HG02610 (cell line): ENCODE results near the gene SMG6.

Source experiments
- ATAC-seq: cut with Tn5 transposase; IDR thresholded peaks from one replicate; pipeline ENCODE4 v1.9.1; 2021; ENCODE audit warnings: mild to moderate bottlenecking, moderate library complexity; ENCODE audit not compliant: unreplicated experiment

Gene SMG6

DNA sequence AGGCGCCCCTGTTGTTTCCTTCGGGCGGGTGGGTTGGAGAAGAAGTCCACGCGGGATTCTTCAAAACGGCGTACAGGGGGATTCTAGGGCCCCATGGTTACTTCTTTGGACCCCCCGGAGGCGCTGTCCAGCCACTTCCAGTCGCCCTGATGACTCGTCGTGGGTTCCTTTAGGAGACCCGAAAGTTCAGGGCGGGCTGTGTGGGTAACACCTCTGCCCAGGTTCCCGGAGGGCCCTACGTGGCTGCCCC, 249.4 kb downstream of the SMG6 start:
- no peak for ATAC-seq

DNA sequence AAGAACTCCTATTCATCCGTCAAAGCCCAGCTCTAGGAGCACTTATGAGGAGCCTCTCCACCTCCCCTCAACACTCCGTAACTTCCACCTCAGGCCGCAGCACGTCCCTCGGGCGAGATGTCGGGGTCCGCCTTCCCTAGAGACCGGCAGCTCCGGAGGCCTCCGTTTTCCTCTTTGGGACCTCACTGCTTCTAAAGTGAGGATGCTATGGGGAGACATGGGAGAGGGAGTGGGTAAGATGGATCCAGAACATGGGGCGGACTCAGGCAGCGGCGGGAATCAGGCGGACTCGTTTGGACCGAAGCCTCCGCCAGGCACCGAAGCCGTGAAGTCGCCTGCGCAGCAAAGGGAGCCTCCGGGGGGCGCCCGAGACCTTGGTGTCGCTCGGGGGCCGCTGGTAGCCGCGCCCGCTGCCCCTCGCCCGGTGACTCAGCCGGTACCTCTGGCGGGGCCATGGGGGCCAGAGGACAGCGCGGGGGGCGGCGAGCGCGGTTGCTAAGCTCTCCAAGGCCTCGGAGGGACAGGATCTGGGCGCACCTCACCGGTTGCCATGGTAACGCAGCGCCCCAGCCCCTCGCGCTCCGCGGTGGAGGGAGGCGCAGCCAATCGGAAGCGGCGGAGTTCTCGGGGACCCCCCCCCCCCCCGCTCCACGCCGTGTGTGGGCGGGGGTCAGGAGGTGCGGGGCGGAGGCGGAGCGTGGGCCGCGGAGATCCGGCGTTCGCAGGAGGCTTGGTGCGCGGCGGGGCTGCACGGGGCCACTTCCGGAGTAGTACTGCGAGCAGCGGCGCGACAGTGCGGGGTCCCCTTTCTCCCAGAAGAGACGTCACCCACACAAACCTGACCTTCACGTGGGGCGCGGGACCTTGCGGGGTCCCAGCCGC, 250.0 kb downstream of the SMG6 start:
- no peak for ATAC-seq

DNA sequence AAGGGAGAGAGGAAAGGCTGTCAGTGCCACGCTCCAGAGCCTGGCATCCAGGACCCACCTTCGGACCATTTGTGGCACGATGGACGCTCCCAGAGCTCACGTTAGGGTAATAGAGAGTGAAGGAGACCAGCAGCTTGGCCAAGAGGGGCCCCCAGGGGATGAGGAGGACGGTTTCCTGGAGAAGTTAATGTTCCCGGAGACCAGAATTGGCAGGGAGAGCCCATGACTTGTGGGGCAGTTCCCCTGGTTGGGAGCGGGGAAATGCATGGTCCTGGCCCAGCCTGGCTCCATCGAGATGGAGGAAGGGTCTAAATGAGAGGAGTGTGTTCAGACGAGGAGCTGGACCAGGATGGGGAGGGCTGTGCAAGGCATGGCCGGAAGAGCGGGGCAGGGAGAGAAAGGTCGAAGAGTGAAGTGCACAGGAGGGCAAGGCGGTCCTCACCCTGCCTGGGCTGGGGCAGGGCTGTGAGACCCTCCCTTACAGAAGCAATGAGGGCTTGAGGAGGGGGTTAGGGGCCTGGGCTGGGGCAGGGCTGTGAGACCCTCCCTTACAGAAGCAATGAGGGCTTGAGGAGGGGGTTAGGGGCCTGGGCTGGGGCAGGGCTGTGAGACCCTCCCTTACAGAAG, 251.5 kb downstream of the SMG6 start:
- ATAC-seq = no peak

DNA sequence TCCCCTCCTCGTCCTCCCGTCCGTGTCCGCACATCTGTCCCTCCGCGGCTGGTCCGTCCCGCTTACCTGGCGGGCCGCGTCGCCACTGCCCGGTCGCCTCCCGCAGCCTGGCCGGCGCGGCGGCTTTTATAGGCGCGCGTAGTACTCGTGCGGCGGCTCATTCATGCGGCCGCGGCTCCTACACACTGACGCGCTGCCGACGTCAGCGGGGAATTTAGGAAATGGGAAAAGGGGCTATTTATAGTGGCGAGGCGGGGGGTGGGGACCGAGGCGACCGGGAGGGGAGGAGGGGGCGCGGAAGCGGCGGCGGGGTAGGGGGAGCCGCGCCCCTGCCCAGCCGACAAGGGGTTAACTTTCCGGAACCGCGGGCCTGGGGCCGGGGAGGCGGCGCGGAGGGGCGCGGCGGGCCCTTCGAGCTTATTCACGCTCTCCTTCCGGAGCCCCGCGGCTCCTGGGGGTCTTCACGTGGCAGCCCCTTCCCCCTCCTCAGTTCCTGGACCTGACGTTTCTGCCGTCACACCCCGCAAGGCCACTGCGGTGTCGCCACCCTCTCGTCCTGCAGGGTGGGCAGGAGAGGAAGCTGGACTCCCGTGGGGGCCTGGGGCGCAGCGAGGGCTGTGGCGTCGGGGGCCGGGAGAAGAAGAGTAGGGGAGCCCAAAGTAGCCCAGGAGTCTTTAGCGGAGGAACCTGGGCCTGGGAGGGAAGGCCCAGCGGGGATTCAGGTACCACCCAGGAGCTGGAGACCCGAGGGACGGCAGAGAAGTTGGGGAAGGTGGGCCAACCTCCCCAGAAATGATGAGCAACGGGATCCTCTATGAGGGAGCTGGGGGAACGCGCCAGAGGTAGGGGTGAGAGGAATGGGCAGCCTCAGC, 252.3 kb downstream of the SMG6 start:
- no peak for ATAC-seq

DNA sequence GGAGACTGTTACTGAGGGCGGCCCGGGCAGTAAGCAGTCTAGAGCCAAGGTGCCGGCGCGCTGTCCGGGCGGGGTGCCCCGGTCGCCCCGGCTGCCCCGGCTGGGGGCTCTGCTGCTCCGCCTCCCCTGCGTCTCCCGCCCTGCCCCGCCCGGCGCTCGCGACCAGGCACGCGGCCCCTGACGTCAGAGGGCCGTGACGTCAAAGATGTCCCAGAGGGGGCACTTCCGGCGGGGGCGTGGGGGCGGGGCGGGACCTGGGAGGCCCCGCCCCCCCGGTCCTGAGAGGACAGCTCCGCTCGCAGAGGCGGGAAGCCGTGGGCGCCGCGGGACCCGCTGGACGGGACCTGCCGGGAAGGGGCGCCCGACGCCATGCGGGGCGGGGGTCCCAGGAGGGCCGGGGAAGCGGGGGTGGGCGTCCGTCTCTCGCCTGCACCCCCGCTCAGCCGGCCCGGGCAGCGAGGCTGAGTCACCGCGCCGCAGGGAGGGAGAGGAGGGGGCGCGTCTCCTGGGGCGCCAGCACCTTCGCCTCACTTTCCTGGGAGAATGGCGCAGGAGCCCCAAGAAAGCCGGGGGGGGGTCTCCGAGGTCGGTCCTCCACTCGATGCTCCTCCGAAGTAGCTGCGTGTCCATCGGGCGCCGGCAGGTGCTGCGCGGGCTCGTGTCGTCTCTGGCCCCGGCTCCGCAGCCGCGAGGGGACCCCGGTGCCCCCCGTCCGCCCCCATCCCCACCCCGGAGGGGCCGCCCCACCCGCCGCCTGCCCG, 253.1 kb downstream of the SMG6 start:
- peak; percentile 1 for ATAC-seq

DNA sequence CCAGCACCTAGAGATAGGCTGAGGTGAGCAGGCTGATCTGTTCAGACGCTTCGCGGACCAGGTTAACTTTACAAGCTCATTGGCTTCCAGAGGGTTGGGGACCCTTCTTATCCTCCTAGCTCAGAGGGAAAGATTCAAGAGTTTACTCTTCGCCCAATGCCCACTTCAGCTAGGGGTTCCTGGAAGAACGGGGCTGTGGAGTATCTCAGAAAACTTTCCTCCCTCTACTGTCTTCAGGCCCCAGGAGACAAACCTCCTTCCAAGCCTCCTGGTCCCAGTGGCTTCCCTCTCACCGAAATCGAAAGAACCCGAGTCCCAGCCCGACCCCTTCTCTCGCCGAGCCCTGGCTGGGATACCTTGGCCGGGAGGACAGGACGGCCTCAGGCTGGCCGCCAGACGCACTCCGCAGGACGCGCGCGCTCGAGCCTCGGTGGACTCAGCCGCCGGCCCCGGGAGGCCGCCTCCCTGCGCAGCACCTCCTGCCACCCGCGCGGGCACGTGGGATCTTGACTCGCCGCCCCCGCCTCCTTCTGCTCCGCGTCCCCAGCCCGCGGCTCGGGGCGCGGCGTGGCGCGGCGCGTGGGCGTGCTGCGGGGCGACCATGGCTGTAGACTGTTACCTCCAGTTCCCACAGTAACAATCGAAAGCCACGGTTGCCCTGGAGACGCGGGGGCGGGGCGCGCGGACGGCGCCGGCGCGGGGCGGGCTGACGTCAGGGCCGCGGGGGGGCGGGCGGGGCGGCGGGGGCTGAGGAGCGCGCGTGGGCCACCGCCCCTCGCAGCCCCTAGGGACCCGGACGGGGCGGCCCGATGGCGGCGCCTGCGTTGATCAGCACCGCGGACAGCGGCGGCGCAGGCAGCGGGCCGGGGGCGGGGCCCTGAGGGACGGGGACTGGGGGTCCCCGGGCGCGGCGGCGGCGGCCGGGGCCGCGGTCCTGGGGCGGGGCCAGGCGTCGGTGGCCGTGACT, 254.0 kb downstream of the SMG6 start:
- ATAC-seq = peak; percentile 44

DNA sequence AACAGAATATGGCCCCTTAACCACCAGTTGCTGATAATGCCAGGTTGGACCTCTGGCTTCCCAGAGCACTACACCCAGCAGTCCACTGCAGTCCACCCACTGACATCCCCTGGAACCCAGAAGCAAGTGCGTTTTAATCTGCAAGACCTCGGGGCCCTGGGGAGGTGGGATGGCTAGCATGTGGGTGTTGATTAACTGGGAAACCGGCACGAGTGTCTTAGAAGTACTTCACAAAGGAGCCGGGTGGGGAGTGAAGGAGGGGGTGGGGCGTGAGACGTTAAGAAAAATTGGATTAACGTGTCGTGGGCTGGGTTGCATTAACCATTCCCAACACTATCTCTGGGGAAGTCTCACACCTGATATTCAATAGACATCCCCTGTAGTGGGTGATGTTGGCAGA, 254.8 kb downstream of the SMG6 start:
- no peak for ATAC-seq

DNA sequence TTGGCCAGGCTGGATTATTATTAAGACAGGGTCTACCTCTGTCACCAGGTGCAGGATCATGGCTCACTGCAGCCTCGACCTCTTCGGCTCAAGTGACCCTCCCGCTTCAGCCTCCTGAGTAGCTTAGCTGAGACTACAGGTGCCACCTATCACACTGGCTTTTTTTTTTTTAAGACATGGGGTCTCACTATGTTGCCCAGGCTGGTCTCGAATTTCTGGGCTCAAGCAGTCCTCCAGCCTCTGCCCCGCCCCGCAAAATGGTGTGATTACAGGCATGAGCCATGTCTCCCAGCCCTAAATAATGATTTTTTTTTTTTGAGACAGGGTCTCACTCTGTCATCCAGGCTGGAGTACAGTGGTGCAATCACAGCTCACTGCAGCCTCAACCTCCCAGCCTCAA, 256.0 kb downstream of the SMG6 start:
- no peak for ATAC-seq

DNA sequence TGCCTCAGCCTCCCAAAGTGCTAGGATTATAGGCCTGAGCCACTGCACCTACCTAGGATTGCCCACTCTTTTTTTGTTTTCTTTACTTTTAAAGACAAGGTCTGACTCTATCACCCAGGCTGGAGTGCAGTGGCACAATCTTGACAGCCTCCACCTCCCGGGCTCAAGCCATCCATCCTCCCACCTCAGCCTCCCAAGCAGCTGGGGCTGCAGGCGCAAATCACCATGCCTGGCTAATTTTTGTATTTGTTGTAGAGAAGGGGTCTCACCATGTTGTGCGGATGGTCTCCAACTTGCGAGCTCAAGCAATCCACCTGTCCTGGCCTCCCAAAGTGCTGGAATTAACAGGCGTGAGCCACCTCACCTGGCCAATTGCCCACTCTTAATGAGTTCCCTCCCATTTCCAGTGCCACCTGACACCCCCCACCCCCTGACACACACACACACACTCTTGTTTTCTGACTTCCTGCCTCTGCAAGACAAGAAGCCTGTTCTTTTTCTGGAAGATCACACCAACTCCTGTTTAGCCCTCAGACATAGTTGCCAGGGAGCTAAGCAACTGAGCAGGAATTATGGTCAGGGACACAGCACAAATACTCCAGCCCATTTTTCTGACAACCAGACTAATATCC, 259.2 kb downstream of the SMG6 start:
- no peak for ATAC-seq

DNA sequence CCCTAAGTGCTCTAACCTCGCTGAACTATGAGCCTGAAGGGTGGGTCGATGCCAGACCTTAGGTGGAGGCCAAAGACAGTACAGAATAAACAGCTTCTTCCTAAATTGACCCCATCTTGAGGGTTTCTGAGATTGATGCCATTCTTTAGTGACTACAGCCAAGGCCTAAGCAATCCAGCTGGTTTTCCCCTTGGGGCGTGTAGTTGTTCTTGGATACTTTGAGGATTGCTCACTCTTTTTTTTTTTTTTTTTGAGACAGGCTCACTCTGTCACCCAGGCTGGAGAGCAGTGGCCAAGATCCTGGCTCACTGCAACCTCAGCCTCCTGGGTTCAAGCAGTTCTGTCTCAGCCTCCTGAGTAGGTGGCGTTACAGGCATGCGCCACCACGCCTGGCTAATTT, 259.8 kb downstream of the SMG6 start:
- no peak for ATAC-seq

DNA sequence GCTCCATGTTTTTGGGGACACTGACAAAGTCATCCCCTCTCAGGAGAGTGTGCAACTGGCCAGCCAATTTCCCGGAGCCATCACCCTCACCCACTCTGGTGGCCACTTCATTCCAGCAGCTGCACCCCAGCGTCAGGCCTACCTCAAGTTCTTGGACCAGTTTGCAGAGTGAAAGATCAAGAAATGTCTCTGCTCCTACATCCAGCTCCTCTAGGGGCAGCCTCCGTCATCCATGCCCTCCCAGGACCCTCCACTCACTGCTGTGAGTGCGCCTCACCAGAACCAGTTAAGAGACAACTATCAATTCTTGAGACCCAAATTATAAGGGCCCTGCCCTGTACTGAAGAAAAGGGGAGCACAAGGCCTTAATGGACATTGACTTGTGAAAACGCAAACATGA, 260.7 kb downstream of the SMG6 start:
- no peak for ATAC-seq

DNA sequence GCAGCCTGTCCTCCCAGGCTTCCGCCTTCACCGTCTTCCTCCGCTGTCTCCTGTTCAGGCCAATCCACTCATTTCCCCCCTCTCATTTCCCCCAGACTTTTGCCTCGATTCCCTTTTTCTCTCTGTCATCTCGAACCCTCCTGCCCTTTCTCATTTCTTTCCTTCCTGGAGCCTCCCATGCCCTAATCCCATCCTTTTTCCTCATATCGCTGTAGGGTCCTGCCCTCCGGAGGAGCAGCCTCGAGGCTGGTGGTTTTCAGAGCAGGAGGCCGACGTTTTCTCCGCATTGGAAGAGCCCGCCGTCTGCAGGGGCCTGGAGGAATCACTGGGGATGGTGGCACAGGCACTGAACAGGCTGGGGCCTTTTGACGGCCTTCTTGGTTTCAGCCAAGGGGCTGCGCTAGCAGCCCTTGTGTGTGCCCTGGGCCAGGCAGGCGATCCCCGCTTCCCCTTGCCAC, 261.2 kb downstream of the SMG6 start:
- ATAC-seq = no peak

DNA sequence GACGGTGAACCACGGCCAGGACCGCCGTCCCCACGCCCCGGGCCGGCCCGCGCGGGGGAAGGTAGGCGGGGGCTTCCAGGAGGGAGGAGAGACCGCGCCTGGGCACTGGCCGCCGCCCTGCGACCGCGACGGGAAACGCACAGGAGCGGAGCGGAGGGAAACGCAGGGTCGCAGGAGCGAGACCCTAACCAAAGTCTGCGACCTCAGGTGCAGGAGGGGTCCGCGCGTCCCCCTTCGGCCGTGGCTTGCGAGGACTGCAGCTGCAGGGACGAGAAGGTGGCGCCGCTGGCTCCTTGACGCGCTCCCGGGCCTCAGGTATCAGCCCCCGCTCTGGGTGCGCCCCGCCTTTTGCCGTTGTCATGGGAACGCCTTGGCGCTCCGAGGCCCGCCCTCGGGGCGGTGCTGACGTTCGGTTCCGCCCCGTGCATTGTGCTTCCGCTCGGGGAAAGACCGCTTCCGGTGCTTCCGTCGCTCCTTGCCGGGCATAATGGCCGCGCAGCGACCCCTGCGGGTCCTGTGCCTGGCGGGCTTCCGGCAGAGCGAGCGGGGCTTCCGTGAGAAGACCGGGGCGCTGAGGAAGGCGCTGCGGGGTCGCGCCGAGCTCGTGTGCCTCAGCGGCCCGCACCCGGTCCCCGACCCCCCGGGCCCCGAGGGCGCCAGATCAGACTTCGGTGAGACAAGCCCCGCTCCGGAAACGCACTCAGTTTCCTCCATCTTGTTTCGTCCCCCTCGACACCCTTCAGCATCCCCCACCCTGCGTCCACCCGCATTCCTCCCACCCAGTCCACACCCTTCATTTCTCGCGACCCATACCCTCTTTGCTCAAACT, 261.8 kb downstream of the SMG6 start, which contains the start of gene OVCA2:
Gene OVCA2, plus strand, starts transcription at position 462 of the 829 bp plus-strand sequence. Its CDS starts 26 bp downstream, at position 488.
- peak; percentile 87 for ATAC-seq

DNA sequence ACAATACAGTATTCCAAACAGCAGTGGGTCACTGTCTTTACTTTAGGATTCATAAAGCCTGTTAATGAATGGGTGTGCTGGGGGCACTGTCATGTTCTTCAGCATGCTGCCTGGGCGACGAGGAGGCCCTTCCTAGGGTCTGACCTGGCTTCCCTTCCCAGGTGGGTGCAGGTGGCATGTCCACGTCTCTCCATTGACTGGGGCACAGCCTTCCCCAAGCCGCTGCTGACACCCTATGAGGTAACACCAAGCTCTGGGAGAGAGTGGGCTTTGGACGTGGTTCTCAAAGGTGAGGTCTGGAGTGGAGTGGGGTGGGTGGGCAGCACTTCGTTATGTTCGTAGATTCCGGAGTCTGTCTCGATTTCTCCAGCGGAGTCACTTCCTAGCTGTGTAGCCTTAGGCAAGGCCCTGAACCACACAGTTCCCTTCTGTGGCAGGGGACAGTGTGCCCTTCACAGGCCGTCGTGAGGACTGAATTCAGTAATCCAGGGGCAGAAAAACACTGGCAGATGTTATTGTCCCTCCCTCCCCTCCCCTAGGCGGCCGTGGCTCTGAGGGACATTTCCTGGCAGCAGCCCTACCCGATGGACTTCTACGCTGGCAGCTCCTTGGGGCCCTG, 262.5 kb downstream of the SMG6 start:
- ATAC-seq = no peak

DNA sequence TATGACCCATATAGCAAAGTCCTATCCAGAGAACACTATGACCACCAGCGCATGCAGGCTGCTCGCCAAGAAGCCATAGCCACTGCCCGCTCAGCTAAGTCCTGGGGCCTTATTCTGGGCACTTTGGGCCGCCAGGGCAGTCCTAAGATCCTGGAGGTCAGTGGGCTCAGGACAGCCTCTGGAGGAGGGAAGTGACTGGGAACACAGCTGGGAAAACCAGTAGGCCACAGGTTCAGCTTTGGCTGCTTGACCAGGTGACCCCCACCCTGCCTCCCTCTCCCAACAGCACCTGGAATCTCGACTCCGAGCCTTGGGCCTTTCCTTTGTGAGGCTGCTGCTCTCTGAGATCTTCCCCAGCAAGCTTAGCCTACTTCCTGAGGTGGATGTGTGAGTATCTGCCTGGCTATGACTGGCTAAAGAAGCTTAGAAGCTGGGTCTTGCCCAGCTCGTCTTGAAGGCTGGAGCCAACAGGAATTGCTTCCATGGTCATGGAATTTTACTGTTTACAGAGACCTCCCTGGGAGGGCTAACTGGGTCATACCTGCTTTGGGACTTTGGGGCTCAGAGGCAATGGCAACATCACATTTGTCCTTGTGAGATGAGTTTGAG, 263.3 kb downstream of the SMG6 start:
- no peak for ATAC-seq

DNA sequence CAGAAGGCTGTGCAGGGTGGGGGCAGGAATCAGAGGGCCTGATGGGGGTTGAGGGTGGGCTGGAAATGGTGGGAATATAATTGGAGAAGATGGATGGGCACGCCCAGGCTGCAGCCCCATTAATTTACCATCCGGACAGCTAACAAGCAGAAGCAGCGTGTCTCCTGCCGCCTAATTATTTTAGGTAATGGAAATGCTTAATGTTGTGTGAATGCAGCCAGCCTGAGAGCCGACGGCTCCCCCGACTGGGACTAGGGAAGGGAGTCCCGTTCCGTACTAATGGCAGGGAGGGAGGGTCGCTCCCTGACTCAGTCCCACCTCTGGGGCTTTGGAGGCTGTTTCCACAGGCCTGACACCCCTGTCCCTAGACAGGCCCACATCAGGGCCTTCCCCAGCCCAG, 266.4 kb downstream of the SMG6 start:
- no peak for ATAC-seq
